Measurements from ENCODE around the gene SMCO2.

Gene SMCO2

DNA sequence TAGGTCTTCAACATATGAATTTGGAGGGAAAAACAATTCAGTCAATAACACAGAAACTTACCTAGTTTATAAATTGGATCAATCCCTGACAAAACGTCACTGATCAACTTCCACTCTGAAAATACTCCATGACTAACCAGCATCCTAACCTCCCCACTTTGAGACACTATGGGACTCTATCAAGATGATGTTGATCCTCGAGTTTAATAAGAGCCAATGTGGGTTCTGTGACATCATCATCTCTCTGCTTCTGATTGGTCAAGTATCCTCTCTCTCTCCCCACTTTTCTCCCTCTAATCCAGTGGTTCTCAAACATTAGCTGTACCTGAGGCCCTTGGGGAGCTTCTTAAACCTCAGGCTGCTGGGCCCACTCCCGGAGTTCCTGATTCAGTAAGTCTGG lies at the start of gene SMCO2:
Gene SMCO2 (plus strand): TSS at position 301 of the 400 bp plus-strand sequence. CDS start 23,896 bp downstream, outside the sequence.
- DNase-seq = no peak

DNA sequence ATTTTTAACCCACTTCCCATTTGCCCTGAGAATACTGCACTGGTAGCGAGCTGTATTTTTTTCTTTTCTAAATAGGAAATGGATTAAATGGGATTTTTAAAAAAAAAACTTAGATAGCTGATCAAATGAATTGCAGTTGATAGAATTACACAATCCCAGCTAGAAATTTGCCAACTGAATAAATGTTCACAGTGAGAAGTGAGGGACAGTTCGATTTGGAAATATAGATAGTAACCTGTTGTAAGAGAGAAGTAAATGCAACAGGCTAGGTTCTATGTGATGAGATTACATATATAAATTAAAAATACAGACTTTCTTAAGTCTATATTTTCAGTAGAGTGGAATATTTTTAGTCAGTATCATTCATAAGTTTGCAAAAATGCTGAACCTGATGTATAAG lies 48.1 kb upstream of the SMCO2 start:
- DNase-seq = no peak

DNA sequence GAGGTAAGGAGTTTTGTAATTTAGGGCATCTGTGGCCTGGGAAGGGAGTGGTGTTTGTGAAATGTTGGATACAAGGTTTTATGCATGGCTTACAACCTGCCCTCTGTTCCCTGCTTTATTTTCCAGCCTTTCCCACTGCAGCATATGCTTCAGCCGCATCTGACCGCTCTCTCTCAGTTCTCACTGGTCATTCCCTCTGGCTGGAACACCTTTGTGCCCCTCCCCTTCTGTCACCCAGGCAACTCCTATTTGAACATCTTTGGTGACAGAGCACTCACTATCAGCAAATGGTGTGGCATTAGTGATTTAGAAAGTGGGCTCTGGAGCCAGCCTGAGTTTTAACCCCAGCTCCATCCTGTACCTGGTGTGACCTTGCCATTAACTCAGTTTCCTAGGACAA lies 47.5 kb upstream of the SMCO2 start:
- no peak for DNase-seq

DNA sequence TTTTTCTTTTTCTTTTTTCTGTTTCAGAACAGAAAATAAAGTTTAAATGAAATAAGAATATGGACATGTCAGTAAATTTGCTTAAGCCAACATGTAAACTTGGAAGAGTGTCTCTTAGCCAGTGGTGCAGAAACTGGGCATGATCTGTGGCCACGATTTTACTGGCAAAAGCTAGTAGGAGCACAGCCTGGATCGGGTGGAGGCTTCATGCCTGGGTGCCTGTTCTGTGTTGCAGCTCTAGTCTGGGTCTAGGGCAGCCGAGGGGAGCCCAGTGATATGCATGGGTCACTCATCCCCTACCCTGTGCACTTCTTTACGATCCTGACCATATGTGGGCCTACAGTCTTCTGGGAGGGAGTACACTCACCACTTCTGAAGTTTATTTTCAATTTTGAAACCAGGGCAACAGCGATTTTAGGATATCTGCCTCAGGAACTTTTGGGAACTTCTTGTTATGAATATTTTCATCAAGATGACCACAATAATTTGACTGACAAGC lies 45.6 kb upstream of the SMCO2 start:
- no peak for DNase-seq

DNA sequence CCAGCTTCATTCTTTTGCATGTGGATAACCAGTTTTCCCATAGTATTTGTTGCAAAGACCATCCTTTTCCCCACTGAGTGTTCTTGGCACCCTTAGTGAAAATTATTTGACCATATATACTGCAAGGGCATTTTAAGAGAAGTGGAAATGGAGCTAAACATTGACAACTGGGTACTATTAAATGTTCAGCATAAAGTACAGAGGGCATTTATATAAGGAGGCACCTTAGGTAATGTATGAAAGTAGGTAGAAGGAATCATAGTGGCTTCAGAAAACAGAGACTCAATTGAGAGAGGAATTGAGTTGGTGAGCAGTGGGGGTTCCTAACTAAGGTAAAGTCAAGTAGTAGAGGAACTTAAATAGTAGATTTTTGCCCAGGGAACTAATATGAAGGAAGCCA lies 34.5 kb upstream of the SMCO2 start:
- DNase-seq = no peak

DNA sequence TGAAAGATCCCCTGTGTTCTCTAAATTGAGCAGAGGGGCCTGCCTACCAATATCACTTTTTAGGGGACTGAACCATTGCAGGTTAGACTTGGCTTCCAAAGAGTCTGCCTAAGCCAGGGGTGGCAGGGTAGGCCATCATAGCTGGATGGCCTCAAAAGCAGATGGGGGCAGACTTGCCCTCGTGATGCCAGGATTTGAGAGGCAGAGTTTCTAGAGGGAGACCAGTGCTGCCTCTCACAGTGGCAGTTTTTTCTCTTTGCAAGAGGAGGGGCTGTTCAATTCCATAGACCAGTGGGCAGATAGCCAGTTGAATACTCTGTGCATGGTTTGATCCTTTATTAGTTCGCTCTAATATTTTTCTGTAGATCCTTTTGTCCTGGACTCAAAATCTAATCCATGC lies 23.8 kb upstream of the SMCO2 start:
- no peak for DNase-seq

DNA sequence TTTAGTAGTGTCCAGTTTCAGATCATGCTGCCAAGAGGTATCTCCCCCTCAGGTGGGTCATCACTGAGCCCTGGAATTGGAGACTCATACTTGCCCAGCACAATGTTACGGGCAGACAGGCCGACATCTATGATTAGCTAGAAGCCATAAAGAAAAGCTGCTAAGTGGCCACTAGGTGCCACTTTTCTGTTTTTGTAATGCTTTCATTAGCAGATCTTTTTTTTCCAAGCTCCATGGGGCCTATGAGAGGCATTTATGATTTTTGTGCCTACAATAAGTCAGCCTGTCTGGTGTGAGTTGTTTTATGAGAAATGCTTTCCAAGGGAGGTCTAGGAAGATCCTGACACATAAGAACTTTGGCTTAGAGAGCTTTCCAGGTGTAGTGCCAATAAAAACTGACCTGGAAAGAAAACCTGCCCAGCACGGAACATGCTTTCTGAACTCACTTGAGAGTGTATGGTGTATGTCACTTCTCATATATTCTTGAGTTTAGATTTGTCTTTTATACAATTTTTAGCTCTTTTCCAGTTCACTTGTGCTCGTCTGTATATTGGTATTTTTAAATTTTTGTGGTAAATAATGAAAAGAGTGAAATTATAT lies 21.8 kb upstream of the SMCO2 start:
- no peak for DNase-seq

DNA sequence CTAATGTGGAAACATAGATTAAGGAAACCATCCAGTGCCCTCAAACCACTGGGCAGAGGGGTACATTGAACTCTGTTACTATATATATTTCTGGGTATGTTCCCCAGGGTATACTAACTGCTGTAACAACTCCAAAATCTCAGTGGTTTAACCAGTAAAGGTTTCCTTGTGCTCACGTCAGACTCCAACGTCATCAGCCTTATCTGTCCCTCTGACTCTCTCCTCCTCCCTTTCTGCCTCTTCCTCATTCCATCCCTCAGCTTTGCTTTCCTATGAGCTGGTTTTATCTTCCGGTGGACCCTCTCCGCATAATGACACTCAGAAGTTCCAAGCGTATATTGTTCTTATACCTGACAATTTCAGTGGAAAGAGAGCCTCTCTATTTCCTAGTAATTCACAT lies 21.2 kb upstream of the SMCO2 start:
- no peak for DNase-seq

DNA sequence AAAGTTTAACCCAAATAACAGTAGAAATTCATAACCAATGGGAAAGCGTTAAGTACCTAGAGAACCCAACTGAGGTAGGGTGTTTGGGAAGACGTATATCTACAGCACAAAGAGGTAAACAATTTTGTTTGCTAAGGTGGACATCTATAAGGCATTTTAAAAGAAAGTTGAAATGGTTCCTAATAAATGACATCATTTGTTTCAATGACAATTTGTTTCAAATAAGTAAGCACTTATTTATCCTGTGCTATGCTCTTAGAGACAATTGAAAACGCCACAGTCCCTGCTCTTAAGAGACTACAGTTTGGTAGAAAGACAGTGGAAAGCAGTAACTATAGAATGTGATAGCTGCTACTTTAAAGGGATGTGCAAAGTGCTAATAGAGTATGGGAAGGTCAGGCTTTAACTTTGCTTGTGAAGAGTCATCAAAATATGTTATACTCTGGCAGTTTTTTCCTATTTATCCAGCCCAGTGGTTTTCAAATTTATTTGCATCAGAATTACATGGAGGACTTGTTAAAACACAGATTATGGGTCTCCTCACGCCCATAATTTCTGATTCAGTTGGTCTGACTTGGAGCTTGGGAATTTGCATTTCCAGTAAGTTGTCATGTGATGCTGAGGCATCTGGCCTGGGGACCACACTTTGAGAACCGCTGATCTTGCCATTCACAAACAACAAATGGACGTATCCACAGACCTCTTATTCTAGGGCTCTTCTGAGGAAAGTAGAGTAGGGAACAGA lies 19.6 kb upstream of the SMCO2 start:
- DNase-seq = no peak

DNA sequence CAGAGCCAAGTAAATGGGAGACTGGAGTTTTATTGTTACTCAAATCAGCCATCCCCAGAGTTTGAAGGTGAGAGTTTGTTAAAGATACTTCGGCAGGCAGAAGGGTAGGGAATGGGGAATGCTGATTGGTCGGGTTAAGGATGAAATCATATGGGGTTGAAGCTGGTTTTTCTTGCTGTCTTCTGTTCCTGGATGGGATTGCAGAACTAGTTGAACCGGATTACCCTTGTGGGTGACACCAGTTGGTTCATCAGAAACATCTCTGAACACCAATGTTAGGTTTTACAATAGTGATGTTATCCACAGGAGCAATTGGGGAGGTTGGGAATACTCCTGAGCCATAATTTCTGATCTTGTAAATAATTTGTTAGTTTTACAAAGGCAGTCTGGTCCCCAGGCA lies 18.7 kb upstream of the SMCO2 start:
- no peak for DNase-seq

DNA sequence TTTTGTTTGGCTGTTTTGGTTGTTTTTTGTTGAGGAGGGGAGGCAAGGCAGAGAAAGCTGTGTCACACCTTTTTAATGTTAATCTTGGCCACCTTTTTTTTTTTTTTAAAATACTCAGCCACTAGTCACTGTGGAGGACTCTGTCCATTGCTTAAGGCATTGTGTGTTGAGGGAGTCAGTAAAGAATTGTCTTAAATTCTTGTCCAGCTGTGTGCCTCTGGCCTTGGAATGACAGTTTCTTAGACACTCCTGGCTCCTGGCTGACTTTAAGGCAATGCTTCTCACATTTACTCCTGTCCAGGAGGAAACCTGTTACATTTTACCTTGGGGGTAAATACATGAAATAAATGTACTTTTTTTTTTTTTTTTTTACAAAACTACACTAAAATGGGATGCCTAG lies 18.1 kb upstream of the SMCO2 start:
- DNase-seq = no peak

DNA sequence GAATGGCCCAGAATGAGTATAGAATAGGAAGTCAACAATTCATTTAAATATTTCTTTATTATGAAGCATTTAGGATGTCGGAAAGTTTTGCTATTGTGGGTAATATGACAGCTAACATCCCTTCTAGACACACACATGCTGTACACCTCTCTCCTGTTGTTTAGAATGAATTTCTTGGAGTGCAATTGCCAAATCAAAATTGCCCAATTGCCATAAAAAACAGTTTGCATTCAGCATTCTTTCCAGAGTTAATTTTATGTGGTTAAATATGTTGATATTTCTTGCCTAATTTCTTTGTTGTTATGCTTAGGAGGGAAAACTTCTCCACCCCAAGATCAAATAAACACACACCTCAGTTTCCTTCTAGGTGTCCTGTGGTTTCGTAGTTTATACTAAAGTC lies 16.9 kb upstream of the SMCO2 start:
- no peak for DNase-seq

DNA sequence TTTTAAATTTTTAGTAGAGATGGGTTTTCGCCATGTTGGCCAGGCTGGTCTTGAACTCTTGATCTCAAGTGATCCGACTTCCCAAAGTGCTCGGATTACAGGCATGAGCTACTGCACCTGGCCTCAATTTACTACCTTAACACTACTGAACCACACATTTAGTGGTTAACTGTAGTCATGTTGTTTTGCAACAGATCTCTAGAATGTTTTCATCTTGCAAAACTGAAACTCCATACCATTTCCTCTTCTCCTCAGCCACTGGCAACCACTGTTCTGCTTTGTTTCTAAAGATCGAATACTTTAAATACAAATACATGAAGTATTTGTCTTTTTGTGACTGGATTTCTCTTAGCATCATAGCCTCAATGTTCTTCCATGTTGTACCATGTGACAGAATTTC lies 15.4 kb upstream of the SMCO2 start:
- peak; percentile 37 for DNase-seq

DNA sequence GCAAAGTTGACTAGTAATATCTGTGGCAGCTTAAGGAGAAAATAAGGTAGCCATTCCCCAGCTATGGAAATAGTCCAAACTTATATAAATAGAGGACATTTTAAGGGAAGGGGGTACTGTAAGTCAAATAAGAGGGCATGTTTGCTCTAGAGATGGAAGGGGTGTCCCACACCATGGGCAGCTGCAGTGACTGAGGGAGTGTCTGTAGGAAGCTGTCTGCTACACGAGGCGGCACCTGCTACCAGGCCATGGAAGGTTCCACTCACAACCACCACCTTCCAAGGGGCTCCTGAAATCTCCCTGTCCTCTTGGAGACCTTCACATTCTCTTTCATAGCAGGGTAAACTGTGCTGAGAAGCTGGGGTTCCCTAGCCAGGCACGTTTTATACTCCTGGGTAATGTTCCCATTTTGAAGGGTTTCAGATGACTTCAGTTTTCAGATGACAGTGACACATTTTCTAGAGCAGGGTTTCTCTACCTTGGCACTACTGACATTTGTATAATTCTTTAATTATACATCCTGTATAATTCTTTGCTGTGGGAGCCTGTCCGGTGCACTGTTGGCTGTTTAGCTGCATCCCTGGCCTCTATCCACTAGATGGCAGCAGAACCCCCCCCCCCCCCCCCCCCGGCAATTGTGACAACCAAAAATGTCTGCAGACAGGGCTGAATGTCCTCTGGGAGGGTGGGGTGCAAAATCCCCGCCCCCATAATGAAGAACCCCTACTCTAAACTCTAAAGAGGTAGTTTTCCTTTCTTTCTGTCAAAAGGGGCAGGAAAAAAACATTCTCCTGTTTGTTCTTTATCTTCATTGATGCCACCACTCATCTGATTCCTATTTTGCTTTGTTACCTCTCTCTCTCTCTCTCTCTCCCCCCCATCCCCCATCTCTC lies 11.6 kb upstream of the SMCO2 start:
- peak; percentile 30 for DNase-seq

DNA sequence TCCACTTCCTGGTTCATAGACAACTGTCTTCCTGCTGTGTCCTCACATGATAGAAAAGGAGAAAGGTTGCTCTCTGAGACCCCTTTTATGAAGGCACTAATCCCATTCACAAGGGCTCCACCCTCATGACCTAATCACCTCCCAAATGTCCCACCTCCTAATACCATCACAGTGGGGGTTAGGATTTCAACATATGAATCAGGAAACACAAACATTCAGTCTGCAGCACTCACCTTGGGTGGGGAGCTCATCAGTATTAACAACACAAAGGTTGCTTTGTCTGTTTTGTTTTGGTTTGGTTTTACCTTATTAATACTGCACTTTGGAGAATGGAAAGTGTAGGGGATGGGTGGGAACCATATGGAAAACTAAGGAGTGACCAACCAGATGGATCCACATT lies 10.5 kb upstream of the SMCO2 start:
- no peak for DNase-seq

DNA sequence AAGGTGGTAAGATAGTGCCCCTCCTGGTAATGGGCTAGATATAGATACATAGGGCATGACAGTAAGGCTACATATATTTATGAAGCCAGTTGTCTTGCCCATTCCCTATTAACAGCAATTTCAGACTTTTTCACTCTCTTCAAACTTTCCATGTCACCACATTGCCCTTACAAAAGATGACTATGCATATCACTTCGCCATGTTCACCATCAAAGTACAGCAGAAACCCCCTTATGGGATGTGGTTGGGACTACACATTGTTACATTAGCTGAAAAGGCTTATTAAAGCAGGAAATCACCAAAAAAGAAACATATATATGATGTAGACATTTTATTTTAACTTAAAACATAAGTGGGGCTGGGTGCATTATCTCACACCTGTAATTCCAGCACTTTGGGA lies 9.8 kb upstream of the SMCO2 start:
- no peak for DNase-seq

DNA sequence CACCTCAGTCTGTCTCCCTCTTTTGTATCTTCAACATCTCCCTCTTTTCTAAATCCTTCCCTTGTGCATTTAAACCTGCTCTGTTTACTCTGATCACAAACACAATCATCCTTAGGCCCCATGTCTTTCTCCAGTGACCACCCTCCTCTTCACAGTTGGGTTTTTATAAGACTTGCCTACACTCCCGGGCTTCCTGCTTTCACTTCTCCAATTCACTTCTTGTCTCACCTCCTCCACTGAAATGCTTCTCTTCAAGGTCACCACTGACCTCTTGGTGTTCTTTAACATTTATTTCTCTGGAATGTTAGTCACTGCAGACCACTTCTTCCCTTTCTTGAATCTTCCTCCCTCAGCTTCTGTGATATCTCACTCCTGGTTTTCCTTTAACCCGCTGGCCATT lies 8.7 kb upstream of the SMCO2 start:
- no peak for DNase-seq

DNA sequence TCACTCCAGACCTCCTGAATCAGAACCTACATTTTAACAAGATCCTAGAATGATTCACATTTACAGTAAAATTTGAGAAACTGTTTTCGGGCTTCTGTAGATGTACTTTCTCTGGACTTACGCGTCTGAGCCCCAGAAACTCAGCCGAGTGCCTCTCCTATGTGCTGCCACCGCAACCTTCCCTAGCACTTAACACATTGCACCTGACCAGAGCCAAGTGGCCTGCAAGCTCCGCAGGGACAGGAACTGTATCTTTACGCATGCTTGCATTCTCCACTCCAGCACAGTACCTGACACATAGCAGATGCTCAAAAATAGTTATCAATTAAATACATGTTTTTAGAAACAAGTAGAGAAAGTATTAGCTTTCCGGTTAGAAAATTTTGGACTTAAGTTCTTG lies 1.2 kb downstream of the SMCO2 start:
- no peak for DNase-seq

DNA sequence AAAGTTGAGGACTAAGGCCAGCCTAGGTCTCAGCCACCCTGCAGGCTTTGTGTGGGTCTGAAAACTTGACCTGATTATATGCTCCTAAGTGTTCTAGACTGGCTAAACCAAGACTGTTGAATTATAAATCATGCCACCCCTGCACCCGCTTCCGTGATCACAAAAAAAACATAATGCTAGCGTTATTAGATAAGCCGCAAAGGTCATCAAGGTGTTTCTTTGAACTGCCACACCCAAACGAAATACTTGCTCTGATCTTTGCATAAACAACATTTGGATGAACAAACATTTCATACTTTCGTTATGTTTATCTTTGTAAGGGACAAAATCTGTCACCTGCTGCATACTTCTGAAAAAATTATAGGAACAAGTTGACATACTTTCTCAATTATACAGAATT lies 2.5 kb downstream of the SMCO2 start:
- no peak for DNase-seq

DNA sequence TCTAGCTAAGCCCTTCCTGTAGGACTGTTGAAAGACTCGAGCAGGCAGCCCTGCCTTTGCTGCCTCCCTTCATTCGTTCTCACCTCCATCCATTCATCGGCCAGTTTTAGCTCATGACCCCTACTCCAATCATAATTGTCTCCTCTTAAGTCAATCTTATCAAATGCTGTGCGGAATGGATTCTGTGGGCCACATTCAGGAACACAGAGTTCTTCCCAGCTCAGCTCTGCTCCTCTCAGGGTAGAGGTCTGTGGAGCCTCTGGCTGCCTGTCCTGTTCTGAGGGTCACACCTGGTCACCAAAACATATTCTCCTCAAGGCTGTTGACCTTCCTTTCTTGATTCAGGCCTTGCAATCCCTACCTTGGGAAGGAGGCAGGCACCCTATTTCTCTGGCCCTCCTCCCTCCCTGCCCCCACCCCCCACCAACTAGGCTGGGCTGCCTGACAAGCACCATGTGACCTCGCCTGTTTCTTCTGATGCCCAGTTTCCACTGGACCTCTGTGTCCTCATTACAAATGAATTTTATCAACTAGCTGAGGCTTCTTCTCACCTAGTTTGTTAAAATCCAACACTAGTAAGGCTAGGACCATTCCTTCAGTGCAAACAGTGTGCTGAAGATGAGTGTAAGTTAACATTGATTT lies 3.5 kb downstream of the SMCO2 start:
- no peak for DNase-seq

DNA sequence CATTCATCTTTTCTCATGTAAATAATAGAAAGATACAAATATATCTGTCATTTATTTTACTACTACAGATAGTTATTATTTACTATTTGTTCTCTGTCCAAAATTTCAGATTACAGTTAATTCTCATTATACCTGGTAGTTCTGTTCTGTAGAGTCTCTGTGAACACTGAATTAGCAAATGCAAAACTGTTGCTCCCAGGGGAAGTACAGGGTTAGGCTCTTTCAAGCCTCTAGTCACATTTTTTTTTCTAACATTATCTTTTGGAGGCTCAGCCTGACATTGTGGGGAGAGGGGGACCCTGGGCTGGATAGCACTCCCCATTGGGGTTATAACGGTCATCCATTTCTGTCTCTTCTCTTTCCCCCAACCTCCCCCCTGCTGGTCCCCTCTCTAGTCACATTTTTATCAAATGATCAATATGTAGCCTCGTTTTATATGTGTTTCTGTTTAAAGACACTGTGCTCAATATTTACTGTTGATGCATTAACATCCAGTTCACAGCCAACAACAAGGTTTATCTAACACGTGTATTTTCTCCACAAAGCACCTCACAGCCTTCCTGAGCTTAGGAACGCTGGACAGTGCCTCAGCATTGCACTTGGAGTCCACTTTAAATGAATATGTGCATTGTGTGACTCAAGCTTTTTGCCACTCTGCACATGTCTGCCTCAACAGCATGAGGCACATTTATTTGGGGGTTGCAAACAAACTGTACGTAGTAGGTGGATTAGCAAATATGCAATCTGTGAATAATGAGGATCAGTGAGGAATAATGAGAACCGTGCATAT lies 4.7 kb downstream of the SMCO2 start:
- no peak for DNase-seq

DNA sequence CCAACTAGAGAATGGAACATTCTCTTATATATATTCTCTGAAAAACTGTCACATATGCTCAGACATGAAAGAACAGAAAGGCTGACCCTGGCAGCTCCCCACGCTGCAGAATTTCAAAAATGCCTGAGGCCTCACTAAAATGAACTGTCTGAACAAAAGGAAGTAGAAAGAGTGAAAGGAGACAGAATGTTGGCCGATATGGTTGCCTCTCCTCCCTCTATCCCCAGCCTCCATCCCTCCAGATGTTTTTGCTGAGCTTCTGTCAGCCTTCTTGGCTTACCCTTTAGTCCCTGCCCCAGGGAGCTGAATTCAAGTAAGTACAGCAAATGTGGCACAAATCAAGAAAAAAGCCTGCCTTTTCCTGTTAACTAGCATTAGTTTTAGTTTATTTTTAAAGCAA lies 6.9 kb downstream of the SMCO2 start:
- no peak for DNase-seq
